GM12872 (cell line): Measurements from ENCODE around the gene TXNRD1.

Source experiments
- TF ChIP-seq, protein P1 (sequence below): IDR thresholded peaks from 3 replicates; pipeline ENCODE4 v1.5.1; 2011; ENCODE audit warnings: low read depth, mild to moderate bottlenecking, low read length, moderate library complexity; ENCODE audit not compliant: insufficient read depth

The TXNRD1 gene

GRCh38 chr12:104248444-104248843 is 32.9 kb downstream of the TXNRD1 start:
- TF ChIP-seq, protein P1, sequence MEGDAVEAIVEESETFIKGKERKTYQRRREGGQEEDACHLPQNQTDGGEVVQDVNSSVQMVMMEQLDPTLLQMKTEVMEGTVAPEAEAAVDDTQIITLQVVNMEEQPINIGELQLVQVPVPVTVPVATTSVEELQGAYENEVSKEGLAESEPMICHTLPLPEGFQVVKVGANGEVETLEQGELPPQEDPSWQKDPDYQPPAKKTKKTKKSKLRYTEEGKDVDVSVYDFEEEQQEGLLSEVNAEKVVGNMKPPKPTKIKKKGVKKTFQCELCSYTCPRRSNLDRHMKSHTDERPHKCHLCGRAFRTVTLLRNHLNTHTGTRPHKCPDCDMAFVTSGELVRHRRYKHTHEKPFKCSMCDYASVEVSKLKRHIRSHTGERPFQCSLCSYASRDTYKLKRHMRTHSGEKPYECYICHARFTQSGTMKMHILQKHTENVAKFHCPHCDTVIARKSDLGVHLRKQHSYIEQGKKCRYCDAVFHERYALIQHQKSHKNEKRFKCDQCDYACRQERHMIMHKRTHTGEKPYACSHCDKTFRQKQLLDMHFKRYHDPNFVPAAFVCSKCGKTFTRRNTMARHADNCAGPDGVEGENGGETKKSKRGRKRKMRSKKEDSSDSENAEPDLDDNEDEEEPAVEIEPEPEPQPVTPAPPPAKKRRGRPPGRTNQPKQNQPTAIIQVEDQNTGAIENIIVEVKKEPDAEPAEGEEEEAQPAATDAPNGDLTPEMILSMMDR, result no peak

- TF ChIP-seq, protein P1, result no peak
These were observed 33.4 kb downstream of the TXNRD1 start for GRCh38 chr12:104249017-104249416.

- TF ChIP-seq, protein P1, result no peak
These were observed 34.3 kb downstream of the TXNRD1 start for GRCh38 chr12:104249898-104250297.

DNA sequence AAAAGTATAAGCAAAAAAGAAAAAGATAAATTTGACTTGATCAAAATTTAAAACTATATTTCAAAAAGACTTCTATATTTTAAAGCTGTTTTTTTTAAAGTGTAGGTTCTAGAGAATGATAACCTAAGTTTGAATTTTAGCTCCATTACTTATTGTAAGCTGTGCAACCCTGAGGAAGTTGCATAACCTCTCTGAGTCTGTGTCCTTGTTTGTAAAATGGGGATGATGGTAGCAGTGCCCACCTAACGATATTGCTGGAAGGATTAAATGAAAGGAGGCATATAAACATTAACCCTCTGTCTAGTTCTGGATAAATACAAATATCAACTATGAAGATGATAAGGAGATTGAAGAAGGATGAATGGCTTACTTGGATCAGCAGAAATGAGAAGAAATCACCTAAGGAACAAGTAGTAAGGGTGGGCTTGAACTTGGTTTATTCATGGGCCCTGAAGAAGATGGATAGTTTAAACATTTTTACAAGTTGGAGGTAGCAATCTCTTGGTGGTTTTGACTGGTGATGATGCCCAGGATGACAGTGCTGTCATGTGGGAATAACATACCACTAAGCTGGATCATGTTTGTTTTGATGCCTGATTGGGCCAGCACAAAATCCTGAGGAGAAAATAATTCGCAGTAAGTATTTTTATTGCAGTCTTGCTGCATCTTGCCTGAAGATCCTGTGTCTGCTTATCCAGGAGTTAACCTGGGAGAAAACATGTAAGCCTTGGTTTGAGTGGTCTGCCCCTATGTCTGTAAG is 35.0 kb downstream of the TXNRD1 start:
- TF ChIP-seq, protein P1, result no peak

- TF ChIP-seq, protein P1, result no peak
These were observed 42.4 kb downstream of the TXNRD1 start for GRCh38 chr12:104257913-104258472.

- TF ChIP-seq, protein P1, result no peak
These were observed 43.0 kb downstream of the TXNRD1 start for GRCh38 chr12:104258476-104259067.

GRCh38 chr12:104263026-104263425 is 47.4 kb downstream of the TXNRD1 start:
- TF ChIP-seq, protein P1, result no peak
